ENCODE data around the gene SLC6A3. TPM values are rescaled to one million over a fixed set of nuclear protein-coding genes. Genes with fewer than 3 reads are reported as not detected.

SLC6A3 gene
- total and polyA plus RNA-seq, 3 experiments from 2014 or later, result not detected

DNA sequence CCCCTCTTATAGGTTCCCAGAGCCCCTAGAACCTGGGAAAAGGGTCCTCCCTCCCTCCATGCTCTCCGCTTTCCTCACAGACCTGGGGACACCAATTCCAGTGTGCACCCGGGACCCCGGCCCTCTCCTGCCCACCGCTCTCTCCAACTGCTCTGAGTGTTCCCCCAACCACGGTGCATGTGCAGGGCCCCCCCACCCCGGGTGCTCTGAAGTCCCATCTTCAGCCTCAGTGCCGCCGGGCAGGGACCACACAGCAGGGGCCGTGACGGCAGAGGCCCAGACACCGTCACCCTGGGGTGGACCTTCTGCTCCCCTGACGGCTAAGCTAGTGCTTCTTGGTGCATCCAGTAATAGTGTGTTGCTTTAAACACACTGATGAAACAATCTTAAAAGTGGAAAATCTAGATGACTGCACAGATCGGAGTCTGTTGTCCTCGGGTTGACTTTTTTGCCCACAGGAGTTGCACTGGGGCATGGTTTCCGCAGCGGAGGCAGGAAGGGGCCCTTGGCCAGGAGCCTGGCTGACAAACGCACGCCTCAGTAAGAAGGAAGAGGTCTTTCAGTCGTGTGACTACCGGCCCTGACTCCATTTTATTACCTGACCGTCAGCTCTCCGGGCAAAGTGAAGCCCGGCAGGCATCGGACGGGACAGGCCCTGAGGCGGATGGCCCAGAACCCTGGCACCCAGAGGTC, 36.2 kb upstream of the SLC6A3 start:
- Mint-ChIP-seq H3K4me1 (peaks cover 8 to 31% (median 16%) of the 10 kb centered on the region in 3 donors), H3K27ac (peak overlapping the region in 2 of 8 donors; percentile 38 to 93), H3K27me3 (no peaks in the 10 kb centered on the region), H3K9me3 (no peaks in the 10 kb centered on the region), H3K36me3 (peaks cover 0 to 79% (median 4%) of the 10 kb centered on the region in 3 donors), H3K4me3 (no peak overlapping the region)
- ChIA-PET CTCF (interaction anchor here (3.1 kb wide), 1 partner anchor 164 kb away, joined by 13 read pairs; no protein-coding TSS in a partner anchor), POLR2A (no interaction called here)
- Histone ChIP-seq H3K4me1 (ENCODE audit: insufficient read depth, low read length) (no peaks in the 10 kb centered on the region), H3K4me3 (ENCODE audit: low read length) (no peak overlapping the region), H3K9me3 (ENCODE audit: low read length) (no peaks in the 10 kb centered on the region), H3K27ac (ENCODE audit: low read depth, low read length) (no peak overlapping the region), H3K36me3 (ENCODE audit: insufficient read depth, low read length) (peaks cover 21% of the 10 kb centered on the region), H3K27me3 (ENCODE audit: insufficient read depth, low read length, poor library complexity, severe bottlenecking) (no peaks in the 10 kb centered on the region)
- no peak for DNase-seq

DNA sequence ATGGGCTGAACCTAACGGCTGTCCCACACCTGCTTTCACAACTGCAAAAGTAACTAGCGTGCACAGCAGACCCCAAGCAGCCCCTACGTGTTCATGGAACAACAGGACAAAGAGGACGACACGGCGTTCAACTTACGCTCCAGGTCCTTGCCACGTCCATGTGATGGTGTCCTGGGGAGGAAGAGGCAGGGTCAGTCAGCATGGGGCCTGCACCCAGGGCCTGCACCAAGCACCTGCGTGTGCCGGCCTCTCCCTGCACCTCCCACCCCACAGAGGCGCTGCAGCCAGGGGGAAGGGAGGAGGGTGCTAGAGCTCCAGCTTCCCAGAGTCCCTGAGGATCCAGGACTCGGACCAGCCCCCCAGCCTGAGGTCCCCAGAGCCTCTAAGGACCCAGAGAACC, 35.6 kb upstream of the SLC6A3 start:
- Histone ChIP-seq H3K9me3 (ENCODE audit: low read length) (no peaks in the 10 kb centered on the region), H3K4me1 (ENCODE audit: insufficient read depth, low read length) (no peaks in the 10 kb centered on the region), H3K36me3 (ENCODE audit: insufficient read depth, low read length) (peaks cover 21% of the 10 kb centered on the region), H3K27me3 (ENCODE audit: insufficient read depth, low read length, poor library complexity, severe bottlenecking) (no peaks in the 10 kb centered on the region), H3K4me3 (ENCODE audit: low read length) (no peak overlapping the region), H3K27ac (ENCODE audit: low read depth, low read length) (no peak overlapping the region)
- Mint-ChIP-seq H3K27ac (peak overlapping the region in 4 of 8 donors; percentile 38 to 83 (median 68)), H3K36me3 (peaks cover 0 to 79% (median 5%) of the 10 kb centered on the region in 3 donors), H3K27me3 (no peaks in the 10 kb centered on the region), H3K4me1 (peaks cover 8 to 31% (median 16%) of the 10 kb centered on the region in 3 donors), H3K9me3 (no peaks in the 10 kb centered on the region), H3K4me3 (peak overlapping the region in 1 of 7 donors; percentile 33)
- POLR2A ChIA-PET, result no interaction called here
- CTCF ChIA-PET, result interaction anchor here (0.9 to 2.6 kb wide), 2 partner anchors 23 to 164 kb away, joined by 3 to 13 read pairs; no protein-coding TSS in a partner anchor
- no peak for DNase-seq

DNA sequence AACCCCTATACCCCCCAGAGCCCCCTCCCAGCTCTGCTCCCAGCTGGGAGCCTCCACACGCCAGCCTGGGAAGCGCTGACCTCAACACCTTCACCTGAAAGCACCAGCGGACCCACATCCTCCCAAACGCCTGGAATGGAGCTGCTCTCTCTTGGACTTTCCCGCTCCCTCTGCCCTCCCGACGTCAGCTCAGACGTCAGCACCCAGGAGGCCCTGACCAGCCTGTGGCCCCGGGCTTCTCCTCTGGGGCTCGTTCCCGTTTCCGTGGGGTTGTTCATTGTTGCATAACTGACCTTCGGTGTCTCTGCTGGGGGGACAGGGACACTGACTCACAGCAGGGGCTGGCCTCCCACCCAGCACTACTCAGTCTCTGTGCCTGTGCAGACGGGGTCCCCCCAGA, 35.0 kb upstream of the SLC6A3 start:
- Mint-ChIP-seq H3K9me3 (no peaks in the 10 kb centered on the region), H3K27ac (peak overlapping the region in 5 of 8 donors; percentile 38 to 86 (median 75)), H3K4me1 (peaks cover 8 to 28% (median 16%) of the 10 kb centered on the region in 3 donors), H3K4me3 (peak overlapping the region in 1 of 7 donors; percentile 33), H3K27me3 (no peaks in the 10 kb centered on the region), H3K36me3 (peaks cover 0 to 78% (median 5%) of the 10 kb centered on the region in 3 donors)
- Histone ChIP-seq H3K9me3 (ENCODE audit: low read length) (no peaks in the 10 kb centered on the region), H3K36me3 (ENCODE audit: insufficient read depth, low read length) (peaks cover 21% of the 10 kb centered on the region), H3K4me3 (ENCODE audit: low read length) (no peak overlapping the region), H3K4me1 (ENCODE audit: insufficient read depth, low read length) (no peaks in the 10 kb centered on the region), H3K27me3 (ENCODE audit: insufficient read depth, low read length, poor library complexity, severe bottlenecking) (no peaks in the 10 kb centered on the region), H3K27ac (ENCODE audit: low read depth, low read length) (no peak overlapping the region)
- CTCF ChIA-PET, result interaction anchor here (0.7 to 2.6 kb wide), 6 partner anchors 11 to 165 kb away, joined by 3 to 13 read pairs (median 3); no protein-coding TSS in a partner anchor
- no peak for DNase-seq
- POLR2A ChIA-PET, result no interaction called here

DNA sequence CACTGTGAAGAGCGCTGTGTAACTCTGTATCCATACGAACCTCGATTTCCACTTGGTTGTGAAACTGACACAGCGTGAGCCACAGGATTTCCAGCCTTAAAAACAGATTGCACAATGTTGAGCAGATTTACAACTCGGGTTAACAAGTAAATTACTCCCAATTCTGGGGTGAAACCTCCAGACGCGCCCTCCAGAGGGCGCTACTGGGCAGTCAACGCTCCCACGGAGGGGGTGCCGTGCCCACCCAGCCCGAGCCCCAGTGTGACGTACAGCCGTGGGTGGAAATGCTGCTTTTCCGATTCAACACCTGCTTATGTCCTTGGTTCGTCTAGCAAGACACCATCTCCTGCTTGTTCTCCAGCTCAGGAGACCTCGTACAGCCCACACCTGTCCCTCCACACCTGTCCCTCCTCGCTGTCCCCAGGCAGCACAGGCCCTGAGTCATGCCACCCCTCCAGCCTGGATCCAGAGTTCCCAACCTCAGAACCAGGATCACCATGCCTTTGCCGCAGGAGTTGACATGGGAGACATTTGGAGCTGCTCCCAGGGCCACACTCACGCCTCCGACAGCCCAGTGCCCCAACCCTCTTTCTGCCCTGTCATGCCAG, 34.4 kb upstream of the SLC6A3 start:
- Mint-ChIP-seq H3K27me3 (no peaks in the 10 kb centered on the region), H3K36me3 (peaks cover 0 to 80% (median 5%) of the 10 kb centered on the region in 3 donors), H3K9me3 (no peaks in the 10 kb centered on the region), H3K27ac (peak overlapping the region in 6 of 8 donors; percentile 66 to 94 (median 79)), H3K4me1 (peaks cover 8 to 24% (median 16%) of the 10 kb centered on the region in 3 donors), H3K4me3 (no peak overlapping the region)
- Histone ChIP-seq H3K27ac (ENCODE audit: low read depth, low read length) (no peak overlapping the region), H3K4me1 (ENCODE audit: insufficient read depth, low read length) (no peaks in the 10 kb centered on the region), H3K27me3 (ENCODE audit: insufficient read depth, low read length, poor library complexity, severe bottlenecking) (no peaks in the 10 kb centered on the region), H3K36me3 (ENCODE audit: insufficient read depth, low read length) (peaks cover 25% of the 10 kb centered on the region), H3K9me3 (ENCODE audit: low read length) (no peaks in the 10 kb centered on the region), H3K4me3 (ENCODE audit: low read length) (no peak overlapping the region)
- CTCF ChIA-PET, result interaction anchor here (0.7 to 2.6 kb wide), 7 partner anchors 12 to 165 kb away, joined by 3 to 13 read pairs (median 3); no protein-coding TSS in a partner anchor
- DNase-seq, result peak; percentile 37 to 70 (median 45)
- POLR2A ChIA-PET, result no interaction called here

DNA sequence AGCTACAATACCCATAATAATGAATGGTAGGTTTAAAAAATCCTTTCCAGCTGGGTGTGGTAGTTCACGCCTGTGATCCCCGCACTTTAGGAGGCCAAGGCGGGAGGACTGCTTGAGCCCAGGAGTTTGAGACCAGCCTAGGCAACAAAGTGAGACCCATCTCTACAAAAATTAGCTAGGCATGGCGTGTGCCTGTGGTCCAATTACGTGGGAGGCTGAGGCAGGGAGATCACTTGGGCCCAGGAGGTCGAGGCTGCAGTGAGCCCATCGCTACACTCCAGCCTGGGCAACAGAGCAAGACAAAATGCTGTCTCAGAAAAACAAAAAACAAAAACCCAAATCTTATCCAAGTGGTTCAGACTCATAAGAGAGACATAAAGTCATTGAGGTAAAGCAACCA, 33.8 kb upstream of the SLC6A3 start:
- Mint-ChIP-seq H3K9me3 (no peaks in the 10 kb centered on the region), H3K4me1 (peaks cover 8 to 24% (median 16%) of the 10 kb centered on the region in 3 donors), H3K27ac (peak overlapping the region in 3 of 8 donors; percentile 47 to 70 (median 54)), H3K4me3 (no peak overlapping the region), H3K36me3 (peaks cover 0 to 84% (median 5%) of the 10 kb centered on the region in 3 donors), H3K27me3 (no peaks in the 10 kb centered on the region)
- ChIA-PET CTCF (interaction anchor here (1.2 to 2.6 kb wide), 4 partner anchors 13 to 166 kb away, joined by 3 to 13 read pairs (median 4); no protein-coding TSS in a partner anchor), POLR2A (no interaction called here)
- Histone ChIP-seq H3K27ac (ENCODE audit: low read depth, low read length) (no peak overlapping the region), H3K4me3 (ENCODE audit: low read length) (no peak overlapping the region), H3K9me3 (ENCODE audit: low read length) (no peaks in the 10 kb centered on the region), H3K4me1 (ENCODE audit: insufficient read depth, low read length) (no peaks in the 10 kb centered on the region), H3K27me3 (ENCODE audit: insufficient read depth, low read length, poor library complexity, severe bottlenecking) (no peaks in the 10 kb centered on the region), H3K36me3 (ENCODE audit: insufficient read depth, low read length) (peaks cover 25% of the 10 kb centered on the region)
- no peak for DNase-seq

DNA sequence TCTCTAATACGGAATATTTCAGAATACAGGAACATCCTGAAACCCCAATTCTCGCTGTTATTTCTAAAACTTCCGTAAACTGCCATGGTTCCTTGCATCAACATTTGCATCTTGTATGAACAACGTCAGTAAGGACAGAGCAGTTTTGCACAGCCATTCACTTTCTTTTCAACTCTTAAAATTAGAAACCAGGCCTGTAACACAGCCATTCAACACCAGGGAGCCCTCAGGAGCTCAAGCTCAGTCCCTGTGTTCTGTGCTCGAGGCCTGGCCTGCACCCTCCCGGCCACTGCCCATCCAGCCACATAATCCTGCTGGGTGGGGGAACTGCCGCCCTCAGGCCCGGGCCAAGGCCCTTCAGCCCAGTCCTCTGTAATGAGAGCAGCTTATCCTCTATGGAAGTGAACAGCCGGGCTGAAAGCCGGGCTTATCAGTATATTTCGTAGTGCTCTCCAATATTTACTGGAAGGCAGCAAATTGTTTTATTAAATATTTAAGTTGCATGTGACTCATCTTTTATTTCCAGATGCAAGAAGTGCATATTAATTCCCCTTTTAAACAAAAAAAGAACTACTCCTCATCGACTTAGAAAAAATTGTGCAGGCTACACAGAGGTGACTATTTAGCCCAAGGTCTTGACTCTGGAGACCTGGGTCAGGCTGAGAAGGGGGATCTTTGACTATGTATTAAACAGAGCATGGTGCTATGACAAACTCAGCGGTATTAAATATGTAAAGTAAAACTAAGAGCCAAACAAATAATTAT, 33.2 kb upstream of the SLC6A3 start:
- POLR2A ChIA-PET, result no interaction called here
- peaks cover 25% of the 10 kb centered on the region for H3K36me3 ChIP-seq (ENCODE audit: insufficient read depth, low read length)
- no peak overlapping the region for H3K4me3 ChIP-seq (ENCODE audit: low read length)
- Mint-ChIP-seq H3K27ac (peak overlapping the region in 1 of 8 donors; percentile 47), H3K36me3 (peaks cover 0 to 87% (median 7%) of the 10 kb centered on the region in 3 donors), H3K4me1 (peaks cover 6 to 22% (median 16%) of the 10 kb centered on the region in 3 donors), H3K9me3 (no peaks in the 10 kb centered on the region), H3K27me3 (no peaks in the 10 kb centered on the region), H3K4me3 (no peak overlapping the region)
- no peaks in the 10 kb centered on the region for H3K4me1 ChIP-seq (ENCODE audit: insufficient read depth, low read length)
- H3K27me3 ChIP-seq (ENCODE audit: insufficient read depth, low read length, poor library complexity, severe bottlenecking), result no peaks in the 10 kb centered on the region
- H3K9me3 ChIP-seq (ENCODE audit: low read length), result no peaks in the 10 kb centered on the region
- DNase-seq, result no peak
- no peak overlapping the region for H3K27ac ChIP-seq (ENCODE audit: low read depth, low read length)
- CTCF ChIA-PET, result interaction anchor here (1.2 to 2.6 kb wide), 2 partner anchors 98 to 167 kb away, joined by 4 to 13 read pairs; no protein-coding TSS in a partner anchor

DNA sequence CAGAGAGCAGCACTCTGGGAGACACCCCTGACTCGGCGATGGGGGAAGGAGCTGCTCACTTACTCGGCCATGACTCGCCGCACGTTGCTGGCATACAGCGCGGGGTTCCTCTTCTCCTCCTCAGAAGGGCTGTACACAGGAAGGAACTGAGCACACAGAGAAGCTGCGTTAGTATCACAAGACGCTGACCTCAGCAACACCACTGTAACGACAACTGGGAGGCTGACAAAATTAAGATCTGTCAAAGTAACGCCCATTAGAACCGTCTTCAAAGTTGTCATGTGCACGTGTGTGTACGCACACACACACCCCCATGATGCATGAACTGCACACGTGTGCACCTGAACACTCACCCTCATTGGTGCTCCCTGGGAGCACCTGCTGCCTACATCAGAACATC, 32.1 kb upstream of the SLC6A3 start:
- Mint-ChIP-seq H3K9me3 (no peaks in the 10 kb centered on the region), H3K36me3 (peaks cover 0 to 89% (median 9%) of the 10 kb centered on the region in 3 donors), H3K27ac (peak overlapping the region in 2 of 8 donors; percentile 34 to 65), H3K27me3 (no peaks in the 10 kb centered on the region), H3K4me3 (no peak overlapping the region), H3K4me1 (peaks cover 6 to 21% (median 16%) of the 10 kb centered on the region in 3 donors)
- no peaks in the 10 kb centered on the region for H3K4me1 ChIP-seq (ENCODE audit: insufficient read depth, low read length)
- no peak overlapping the region for H3K27ac ChIP-seq (ENCODE audit: low read depth, low read length)
- DNase-seq, result peak in 1 of 5 donors; percentile 39
- H3K9me3 ChIP-seq (ENCODE audit: low read length), result no peaks in the 10 kb centered on the region
- ChIA-PET CTCF (no interaction called here), POLR2A (no interaction called here)
- no peaks in the 10 kb centered on the region for H3K27me3 ChIP-seq (ENCODE audit: insufficient read depth, low read length, poor library complexity, severe bottlenecking)
- peaks cover 25% of the 10 kb centered on the region for H3K36me3 ChIP-seq (ENCODE audit: insufficient read depth, low read length)
- H3K4me3 ChIP-seq (ENCODE audit: low read length), result no peak overlapping the region

Measured in CD8-positive, alpha-beta memory T cell (primary cell).